GM19395 (cell line): ENCODE data around the gene QSOX1.
A peak's percentile ranks its signal among the peaks of the same experiment; 100 is the strongest.

Source experiments
- ATAC-seq: cut with Tn5 transposase; IDR thresholded peaks from one replicate; pipeline ENCODE4 v1.9.1; 2021; ENCODE audit warnings: mild to moderate bottlenecking, moderate library complexity; ENCODE audit not compliant: unreplicated experiment

QSOX1 gene

GRCh38 chr1:180211156-180211859 lies 56.6 kb downstream of the QSOX1 start:
- no peak for ATAC-seq

DNA sequence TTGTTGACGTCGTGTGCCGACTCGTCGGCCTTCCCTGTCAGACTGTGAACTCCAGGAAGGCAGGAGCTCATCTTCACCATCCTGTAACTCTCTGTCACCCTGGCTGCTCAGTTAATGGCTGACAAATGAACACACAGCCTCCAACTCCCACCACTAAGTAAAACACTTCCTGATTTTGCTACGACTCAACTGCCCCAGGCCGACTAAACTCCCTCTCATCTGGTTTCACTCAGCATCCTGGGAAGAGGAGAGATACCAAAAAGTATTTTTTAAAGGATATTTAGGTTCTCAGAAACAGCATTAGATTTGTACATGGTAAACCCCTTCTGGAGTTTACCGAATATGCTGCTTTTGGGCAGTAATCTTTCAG lies 57.2 kb downstream of the QSOX1 start:
- no peak for ATAC-seq

DNA sequence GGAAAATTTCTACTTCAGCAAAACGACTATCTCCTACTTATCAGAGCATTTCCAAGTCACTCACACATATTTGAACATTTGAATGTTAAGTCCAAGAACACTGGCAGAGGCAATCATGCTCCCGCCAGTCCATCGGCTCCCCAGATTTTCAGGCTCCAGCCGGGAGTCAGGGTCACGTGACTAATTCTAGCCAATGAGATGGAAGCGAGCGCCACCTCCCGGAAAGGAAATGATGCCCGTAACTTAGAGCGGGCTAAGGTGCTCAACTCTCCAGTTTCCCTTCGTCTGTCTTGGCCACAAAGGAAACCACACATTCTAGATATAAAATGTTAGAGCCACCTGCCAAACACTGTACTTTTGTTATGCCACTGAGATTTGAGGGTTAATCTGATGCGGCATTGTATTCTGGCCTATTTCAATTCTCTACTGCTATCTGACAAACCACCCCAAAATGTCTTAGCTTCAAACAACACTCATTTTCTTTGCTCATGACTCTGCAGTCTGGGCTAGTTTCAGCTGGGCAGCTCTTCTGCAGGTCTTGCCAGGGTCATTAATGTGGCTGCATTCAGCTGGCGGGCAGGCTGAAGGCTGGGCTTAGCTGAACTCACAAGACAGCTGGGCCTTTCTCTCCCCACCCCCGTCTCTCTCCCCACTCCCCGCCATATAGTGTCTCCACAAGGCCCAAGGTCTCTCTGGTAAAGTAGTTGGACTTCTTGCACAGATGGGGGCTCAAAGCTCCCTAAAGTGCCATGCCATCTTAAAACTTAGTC lies 58.9 kb downstream of the QSOX1 start:
- peak; percentile 71 for ATAC-seq

- no peak for ATAC-seq
These were observed 61.4 kb downstream of the QSOX1 start for GRCh38 chr1:180215856-180216625.

DNA sequence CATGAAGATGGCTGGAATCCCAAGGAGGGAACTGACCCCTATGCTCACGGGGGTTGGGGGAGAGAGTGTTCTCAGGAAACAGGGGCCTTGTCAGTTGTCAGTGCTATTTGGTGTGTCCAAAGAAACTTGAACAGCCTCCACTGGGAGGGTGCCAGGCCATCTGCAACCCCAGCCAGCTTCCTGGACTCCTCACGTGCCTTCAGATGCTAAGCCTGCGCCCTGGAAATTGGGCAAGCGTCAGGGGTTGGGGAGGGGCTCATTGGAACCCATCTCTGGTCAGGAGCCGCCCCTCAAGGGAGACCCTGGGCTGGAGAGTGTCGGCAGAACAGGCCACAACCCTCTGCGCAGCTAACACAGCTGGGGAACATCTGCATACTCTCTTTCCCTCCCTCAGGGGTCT lies 62.3 kb downstream of the QSOX1 start:
- no peak for ATAC-seq

- no peak for ATAC-seq
These were observed 64.4 kb downstream of the QSOX1 start for GRCh38 chr1:180218806-180219765.

GRCh38 chr1:180219776-180220175 lies 65.1 kb downstream of the QSOX1 start:
- no peak for ATAC-seq

DNA sequence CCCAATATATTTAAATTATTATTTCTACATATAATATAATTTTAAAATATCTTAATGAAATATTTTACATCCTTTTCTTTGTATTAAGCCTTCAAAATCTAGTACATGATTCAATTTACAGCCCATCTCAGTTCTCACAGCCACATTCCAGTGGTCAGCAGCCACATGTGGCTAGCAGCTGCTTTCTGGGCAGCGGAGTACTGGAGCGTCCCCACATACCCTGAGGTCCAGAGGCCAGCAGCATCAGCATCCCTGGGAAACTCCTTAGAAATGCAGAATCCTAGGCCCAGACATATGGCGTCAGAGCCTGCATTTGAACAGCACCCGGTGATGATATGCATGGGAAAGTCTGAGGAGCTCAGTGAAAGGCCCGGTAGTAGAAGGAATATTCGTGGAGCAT lies 66.8 kb downstream of the QSOX1 start:
- no peak for ATAC-seq

GRCh38 chr1:180224902-180225301 lies 70.2 kb downstream of the QSOX1 start:
- ATAC-seq = no peak

DNA sequence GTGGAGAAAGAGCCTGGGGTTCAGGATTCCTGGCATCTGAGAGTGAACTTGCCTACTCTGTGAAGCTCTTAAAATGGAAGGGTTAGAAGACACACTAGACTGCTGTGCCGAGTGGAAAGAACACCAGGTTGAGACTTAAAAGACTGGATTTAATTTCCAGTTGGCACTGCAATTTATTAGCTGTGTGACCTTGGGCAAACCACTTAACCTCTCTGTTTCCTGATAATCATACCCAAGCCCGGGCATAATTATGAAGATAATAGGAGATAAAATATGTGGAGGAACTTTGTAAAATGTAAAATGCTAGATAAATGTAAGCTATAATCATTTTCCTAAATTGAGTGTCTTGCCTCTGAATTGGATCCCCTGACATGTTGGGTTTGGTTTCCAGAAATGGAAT lies 70.7 kb downstream of the QSOX1 start:
- no peak for ATAC-seq

DNA sequence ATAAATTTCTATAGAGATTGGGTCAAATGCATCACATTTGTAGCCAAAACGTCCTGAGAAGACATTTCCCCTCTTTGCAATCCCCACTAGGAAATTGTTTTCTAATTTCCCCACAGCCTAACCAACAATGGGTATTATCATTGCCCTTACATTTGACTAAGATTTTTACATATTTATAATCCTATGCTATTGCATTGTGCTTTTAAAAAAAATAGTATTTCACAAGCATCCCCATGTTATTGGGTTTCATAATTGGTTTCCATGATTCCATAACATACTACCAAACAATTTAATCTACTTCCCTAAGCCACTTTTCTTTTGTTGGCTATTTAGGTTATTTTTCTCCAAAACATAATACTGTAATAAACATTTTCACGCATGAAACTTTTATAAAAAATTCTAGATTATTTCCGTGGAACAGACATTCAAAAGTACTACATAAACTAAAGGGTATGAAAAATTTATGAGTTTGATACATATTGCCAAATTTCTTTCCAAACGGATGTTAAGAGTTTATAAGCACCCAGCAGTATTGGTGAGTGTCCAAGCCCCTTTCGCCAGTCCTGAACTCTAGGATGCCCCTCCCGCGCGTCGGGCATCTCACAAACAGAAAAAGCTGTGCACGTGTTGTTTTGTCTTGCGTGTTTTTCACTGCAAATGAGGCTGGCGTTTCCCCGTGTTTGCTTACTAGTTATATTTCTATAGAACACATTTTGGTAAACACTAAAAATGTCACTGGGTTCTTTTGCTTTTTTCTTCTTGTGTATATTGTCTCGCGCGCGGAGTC lies 73.4 kb downstream of the QSOX1 start:
- no peak for ATAC-seq

GRCh38 chr1:180228648-180229482 lies 74.2 kb downstream of the QSOX1 start:
- peak; percentile 20 for ATAC-seq

GRCh38 chr1:180229483-180230415 lies 75.1 kb downstream of the QSOX1 start, which contains the start of gene LHX4:
LHX4 (plus strand) TSS chr1:180230264; CDS start chr1:180230530, 266 bp downstream.
- peak; percentile 39 for ATAC-seq

DNA sequence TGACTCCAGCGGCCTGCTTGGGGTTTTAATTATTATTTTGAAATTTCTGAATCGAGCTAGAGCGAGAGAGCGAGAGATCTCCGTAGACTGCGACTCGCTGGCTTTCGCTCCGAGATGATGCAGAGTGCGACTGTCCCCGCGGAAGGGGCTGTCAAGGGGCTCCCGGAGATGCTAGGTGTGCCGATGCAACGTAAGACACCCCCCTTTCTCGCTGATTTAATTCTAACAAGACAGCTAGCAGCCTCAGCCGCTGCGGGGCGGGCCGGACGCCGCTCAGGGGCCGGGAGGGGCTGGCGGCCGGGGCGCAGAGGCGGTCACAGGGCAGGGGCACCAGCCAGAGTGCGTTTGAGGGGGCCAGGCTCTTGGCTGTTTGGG lies 75.7 kb downstream of the QSOX1 start:
- peak; percentile 14 for ATAC-seq

- no peak for ATAC-seq
These were observed 76.3 kb downstream of the QSOX1 start for GRCh38 chr1:180230791-180231505.

DNA sequence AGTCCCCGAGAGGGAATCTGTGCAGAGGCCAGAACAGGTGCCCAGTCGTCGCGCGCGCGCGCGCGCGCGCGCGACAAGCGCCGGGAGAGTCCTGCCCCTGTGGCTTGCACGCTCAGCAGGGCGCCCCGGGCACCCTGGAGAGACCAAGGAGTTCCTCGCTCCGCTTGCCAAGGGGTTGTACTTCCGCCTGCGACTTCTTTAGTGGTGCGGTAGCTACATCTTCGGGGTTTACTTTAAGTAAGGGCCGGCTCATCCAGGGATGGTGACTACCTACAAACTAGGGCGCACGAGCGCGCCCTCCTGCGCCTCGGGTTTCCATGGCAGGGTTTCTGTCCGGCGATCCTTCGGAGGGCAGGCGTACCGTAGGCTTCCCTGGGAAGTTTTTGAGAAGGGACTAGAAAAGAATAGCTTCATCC lies 76.8 kb downstream of the QSOX1 start:
- ATAC-seq = no peak

DNA sequence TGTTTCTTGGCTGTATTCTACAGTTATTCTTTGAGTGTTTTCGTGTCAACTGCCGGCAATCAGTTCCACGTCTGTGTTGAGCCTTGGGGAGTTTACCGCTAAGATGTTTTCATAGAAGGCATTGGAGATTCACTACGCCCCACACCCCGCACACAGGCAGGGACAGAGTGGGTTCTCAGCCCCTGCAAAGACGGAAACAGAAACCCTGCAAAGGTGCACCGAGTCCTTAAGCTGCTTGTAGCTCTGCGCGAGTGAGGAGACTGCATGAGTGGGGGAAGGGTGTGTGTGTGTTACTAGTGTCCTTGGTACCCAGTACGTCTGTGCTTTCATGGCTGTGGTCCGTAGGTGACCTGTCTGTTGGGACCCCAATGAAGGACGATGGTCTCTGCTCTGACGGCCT lies 77.3 kb downstream of the QSOX1 start:
- no peak for ATAC-seq
